K562 (cell line): ENCODE data around the gene TACC3. TPM values are rescaled to one million over a fixed set of nuclear protein-coding genes. Genes with fewer than 3 reads are reported as not detected.

Experiments
- CREB1 ChIP-seq, 2 experiments: sonication (generic) in 1 of 2; formaldehyde crosslinking in 1 of 2; IDR thresholded peaks; 2 replicates each; pipeline versions ENCODE4 v1.6.1 to v1.8.0; 2012 to 2022; ENCODE audit warnings: inconsistent platforms in 1 of 2, mild to moderate bottlenecking in 1 of 2, missing genetic modification reagents in 1 of 2, moderate library complexity in 1 of 2
- ETV6 ChIP-seq, 3 experiments: fragments of 150-350 bp in 1 of 3; sonication (generic) in 1 of 3; formaldehyde crosslinking in 1 of 3; IDR thresholded peaks; 2 replicates each; pipeline versions ENCODE4 v1.6.1 to v1.8.0; 2014 to 2022; ENCODE audit warnings: borderline replicate concordance in 2 of 3, low read depth in 2 of 3, antibody characterized with exemption in 1 of 3, low read length in 1 of 3, mild to moderate bottlenecking in 1 of 3, missing genetic modification reagents in 1 of 3
- GATAD2B ChIP-seq: fragments of 450-650 bp; IDR thresholded peaks from 2 replicates; pipeline ENCODE4 v1.6.1; 2017; ENCODE audit warnings: mild to moderate bottlenecking, borderline replicate concordance
- HCFC1 ChIP-seq: IDR thresholded peaks from 2 replicates; pipeline ENCODE4 v1.6.1; 2012; ENCODE audit warnings: low read depth, low read length, improper control_type of control experiment
- NCOA1 ChIP-seq: fragments of 450-650 bp; IDR thresholded peaks from 2 replicates; pipeline ENCODE4 v1.6.1; 2016; ENCODE audit warnings: low read depth
- NFE2L1 ChIP-seq: fragments of 450-650 bp; IDR thresholded peaks from 2 replicates; pipeline ENCODE4 v1.6.1; 2016; ENCODE audit warnings: missing genetic modification characterization, low read depth, mild to moderate bottlenecking, missing compliant biosample characterization, moderate library complexity, borderline replicate concordance
- POLR2AphosphoS2 ChIP-seq: IDR thresholded peaks from 2 replicates; pipeline ENCODE4 v1.6.1; 2012; ENCODE audit warnings: low read length, improper control_type of control experiment
- RBFOX2 ChIP-seq: fragments of 200-400 bp; formaldehyde crosslinking; IDR thresholded peaks from 2 replicates; pipeline ENCODE4 v1.6.1; 2017; ENCODE audit warnings: low read depth, mild to moderate bottlenecking, low read length, moderate library complexity
- RBM14 ChIP-seq: fragments of 200-400 bp; formaldehyde crosslinking; IDR thresholded peaks from 2 replicates; pipeline ENCODE4 v1.6.1; 2018; ENCODE audit warnings: low read depth, mild to moderate bottlenecking, low read length, moderate library complexity, borderline replicate concordance; ENCODE audit not compliant: insufficient read depth
- RBM34 ChIP-seq: fragments of 200-400 bp; formaldehyde crosslinking; IDR thresholded peaks from 2 replicates; pipeline ENCODE4 v1.6.1; 2018; ENCODE audit warnings: low read length, borderline replicate concordance; ENCODE audit not compliant: insufficient read depth
- RCOR1 ChIP-seq, 2 experiments: IDR thresholded peaks; 2 replicates each; pipeline ENCODE4 v1.6.1; 2012; ENCODE audit warnings: low read depth in 2 of 2, low read length in 2 of 2, borderline replicate concordance in 1 of 2, improper control_type of control experiment in 1 of 2
- TAF15 ChIP-seq: fragments of 200-400 bp; formaldehyde crosslinking; IDR thresholded peaks from 2 replicates; pipeline ENCODE4 v1.6.1; 2017; ENCODE audit warnings: mild to moderate bottlenecking, low read depth, low read length, moderate library complexity
- ZNF717 ChIP-seq: fragments of 250-450 bp; sonication (Bioruptor Pico); IDR thresholded peaks from 2 replicates; pipeline ENCODE4 v1.5.0; 2021
- polyA plus RNA-seq, 8 experiments: library from polyadenylated mRNA; depleted of rRNA in 4 of 8; stranded (reverse) in 5 of 8; unstranded in 3 of 8; fragments of >200 nt; fragmentation: Nextera tagmentation in 2 of 8; fragmentation: Illumina TruSeq in 1 of 8; extraction: Ambion mirVana in 2 of 8; extraction: Trizol in 1 of 8; gene quantifications; 2 replicates each; pipeline versions ENCODE4 v1.2.1 to v1.2.3, GENCODE V29; 2011 to 2014; ENCODE audit warnings: inconsistent platforms in 1 of 8, missing spikeins in 1 of 8
- total RNA-seq, 7 experiments: library from RNA; depleted of rRNA in 6 of 7; stranded (reverse); fragments of >200 nt in 6 of 7; fragmentation: Illumina TruSeq in 2 of 7; extraction: Trizol in 2 of 7; gene quantifications; 2 replicates each; pipeline versions ENCODE4 v1.2.1 to v1.2.3, GENCODE V29; 2011 to 2021; ENCODE audit warnings: low replicate concordance in 1 of 7
- TF ChIP-seq, protein P1 (sequence below): sonication (generic); formaldehyde crosslinking; IDR thresholded peaks from 2 replicates; pipeline ENCODE4 v1.8.0; 2022; ENCODE audit warnings: mild to moderate bottlenecking, missing genetic modification reagents
- TF ChIP-seq, protein P2 (sequence below): fragments of 250-450 bp; sonication (Bioruptor Pico); IDR thresholded peaks from 2 replicates; pipeline ENCODE4 v1.4.0; 2020; ENCODE audit warnings: mild to moderate bottlenecking
- TF ChIP-seq, protein P3 (sequence below): sonication (generic); formaldehyde crosslinking; IDR thresholded peaks from 2 replicates; pipeline ENCODE4 v1.8.0; 2022; ENCODE audit warnings: mild to moderate bottlenecking, missing genetic modification reagents, borderline replicate concordance

The TACC3 gene
- total and polyA plus RNA-seq, 9 of the 15 experiments (the other 6 are each of a cell fraction or from before 2014, with no cell fraction given), result 1.9 to 122 (median 55.6) TPM

DNA sequence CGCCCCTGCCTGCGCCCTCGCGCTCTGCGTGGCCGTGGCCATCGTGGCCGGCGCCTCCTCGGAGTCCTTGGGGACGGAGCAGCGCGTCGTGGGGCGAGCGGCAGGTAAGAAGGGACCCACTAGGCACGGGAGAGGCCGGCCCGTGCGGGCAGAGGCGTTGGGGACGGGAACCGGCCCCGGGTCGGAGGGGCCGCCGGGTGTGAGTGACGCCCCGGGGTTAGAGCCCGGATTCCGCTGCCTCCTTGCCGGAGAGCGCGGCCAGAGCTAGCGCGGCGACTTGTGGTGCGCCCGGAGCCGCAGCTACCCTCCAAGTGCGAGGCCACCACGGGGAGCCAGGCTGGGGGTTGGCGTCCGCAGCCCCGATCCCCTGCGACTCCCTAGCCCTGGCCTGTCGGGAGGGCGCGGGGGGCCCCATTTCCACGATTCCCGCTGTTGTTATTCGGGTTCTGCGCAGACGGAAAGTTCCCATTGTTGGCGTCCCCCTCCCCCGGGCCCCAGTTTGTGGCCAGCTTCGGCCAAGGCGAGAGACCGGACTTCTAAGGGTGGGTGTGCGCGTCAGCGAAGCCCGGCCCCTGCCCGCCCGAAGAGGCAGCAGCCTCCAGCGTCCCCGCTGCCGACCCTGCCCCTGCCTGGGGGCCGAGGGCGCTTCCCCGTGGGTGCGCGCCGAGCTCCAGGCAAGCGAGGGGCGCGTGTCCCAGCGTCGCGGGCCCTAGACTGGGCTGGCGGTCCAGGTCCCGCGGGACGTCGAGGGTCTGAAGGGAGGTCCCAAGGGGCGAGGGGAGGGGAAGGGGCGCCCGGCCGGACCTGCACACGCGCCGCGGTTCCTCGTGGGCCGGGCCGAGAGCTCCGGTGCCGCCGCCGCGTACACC lies 72.9 kb downstream of the TACC3 start (continued):
- TF ChIP-seq RBM34 (0 out of 2 replicates have a peak, but pooled peaks have one; percentile 65), POLR2AphosphoS2 (no peak), GATAD2B (0 out of 2 replicates have a peak, but pooled peaks have one; percentile 60), ZNF717 (no peak), ETV6 (IDR thresholded peaks at IDR 0.05; ENCODE audit: borderline replicate concordance in 1 of 2, low read depth in 2 of 2, low read length in 1 of 2) (no peak), ETV6 (CRISPR knock-in tag; IDR thresholded peaks at IDR 0.05; ENCODE audit: borderline replicate concordance) (no peak), NCOA1 (no peak), TAF15 (no peak), RBFOX2 (peak; percentile 69), RBM14 (0 out of 2 replicates have a peak, but pooled peaks have one; percentile 46), CREB1 (IDR thresholded peaks at IDR 0.05) (no peak), CREB1 (CRISPR knock-in tag; IDR thresholded peaks at IDR 0.05) (no peak), RCOR1 (IDR thresholded peaks at IDR 0.05; ENCODE audit: borderline replicate concordance in 1 of 2, low read depth in 2 of 2, low read length in 2 of 2) (no peak), HCFC1 (no peak), NFE2L1 (tag) (no peak)
- TF ChIP-seq, protein P1, sequence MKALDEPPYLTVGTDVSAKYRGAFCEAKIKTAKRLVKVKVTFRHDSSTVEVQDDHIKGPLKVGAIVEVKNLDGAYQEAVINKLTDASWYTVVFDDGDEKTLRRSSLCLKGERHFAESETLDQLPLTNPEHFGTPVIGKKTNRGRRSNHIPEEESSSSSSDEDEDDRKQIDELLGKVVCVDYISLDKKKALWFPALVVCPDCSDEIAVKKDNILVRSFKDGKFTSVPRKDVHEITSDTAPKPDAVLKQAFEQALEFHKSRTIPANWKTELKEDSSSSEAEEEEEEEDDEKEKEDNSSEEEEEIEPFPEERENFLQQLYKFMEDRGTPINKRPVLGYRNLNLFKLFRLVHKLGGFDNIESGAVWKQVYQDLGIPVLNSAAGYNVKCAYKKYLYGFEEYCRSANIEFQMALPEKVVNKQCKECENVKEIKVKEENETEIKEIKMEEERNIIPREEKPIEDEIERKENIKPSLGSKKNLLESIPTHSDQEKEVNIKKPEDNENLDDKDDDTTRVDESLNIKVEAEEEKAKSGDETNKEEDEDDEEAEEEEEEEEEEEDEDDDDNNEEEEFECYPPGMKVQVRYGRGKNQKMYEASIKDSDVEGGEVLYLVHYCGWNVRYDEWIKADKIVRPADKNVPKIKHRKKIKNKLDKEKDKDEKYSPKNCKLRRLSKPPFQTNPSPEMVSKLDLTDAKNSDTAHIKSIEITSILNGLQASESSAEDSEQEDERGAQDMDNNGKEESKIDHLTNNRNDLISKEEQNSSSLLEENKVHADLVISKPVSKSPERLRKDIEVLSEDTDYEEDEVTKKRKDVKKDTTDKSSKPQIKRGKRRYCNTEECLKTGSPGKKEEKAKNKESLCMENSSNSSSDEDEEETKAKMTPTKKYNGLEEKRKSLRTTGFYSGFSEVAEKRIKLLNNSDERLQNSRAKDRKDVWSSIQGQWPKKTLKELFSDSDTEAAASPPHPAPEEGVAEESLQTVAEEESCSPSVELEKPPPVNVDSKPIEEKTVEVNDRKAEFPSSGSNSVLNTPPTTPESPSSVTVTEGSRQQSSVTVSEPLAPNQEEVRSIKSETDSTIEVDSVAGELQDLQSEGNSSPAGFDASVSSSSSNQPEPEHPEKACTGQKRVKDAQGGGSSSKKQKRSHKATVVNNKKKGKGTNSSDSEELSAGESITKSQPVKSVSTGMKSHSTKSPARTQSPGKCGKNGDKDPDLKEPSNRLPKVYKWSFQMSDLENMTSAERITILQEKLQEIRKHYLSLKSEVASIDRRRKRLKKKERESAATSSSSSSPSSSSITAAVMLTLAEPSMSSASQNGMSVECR, result peak; percentile 36
- TF ChIP-seq, protein P2, sequence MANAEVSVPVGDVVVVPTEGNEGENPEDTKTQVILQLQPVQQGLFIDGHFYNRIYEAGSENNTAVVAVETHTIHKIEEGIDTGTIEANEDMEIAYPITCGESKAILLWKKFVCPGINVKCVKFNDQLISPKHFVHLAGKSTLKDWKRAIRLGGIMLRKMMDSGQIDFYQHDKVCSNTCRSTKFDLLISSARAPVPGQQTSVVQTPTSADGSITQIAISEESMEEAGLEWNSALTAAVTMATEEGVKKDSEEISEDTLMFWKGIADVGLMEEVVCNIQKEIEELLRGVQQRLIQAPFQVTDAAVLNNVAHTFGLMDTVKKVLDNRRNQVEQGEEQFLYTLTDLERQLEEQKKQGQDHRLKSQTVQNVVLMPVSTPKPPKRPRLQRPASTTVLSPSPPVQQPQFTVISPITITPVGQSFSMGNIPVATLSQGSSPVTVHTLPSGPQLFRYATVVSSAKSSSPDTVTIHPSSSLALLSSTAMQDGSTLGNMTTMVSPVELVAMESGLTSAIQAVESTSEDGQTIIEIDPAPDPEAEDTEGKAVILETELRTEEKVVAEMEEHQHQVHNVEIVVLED (CRISPR knock-in tag), result no peak
- TF ChIP-seq, protein P3, sequence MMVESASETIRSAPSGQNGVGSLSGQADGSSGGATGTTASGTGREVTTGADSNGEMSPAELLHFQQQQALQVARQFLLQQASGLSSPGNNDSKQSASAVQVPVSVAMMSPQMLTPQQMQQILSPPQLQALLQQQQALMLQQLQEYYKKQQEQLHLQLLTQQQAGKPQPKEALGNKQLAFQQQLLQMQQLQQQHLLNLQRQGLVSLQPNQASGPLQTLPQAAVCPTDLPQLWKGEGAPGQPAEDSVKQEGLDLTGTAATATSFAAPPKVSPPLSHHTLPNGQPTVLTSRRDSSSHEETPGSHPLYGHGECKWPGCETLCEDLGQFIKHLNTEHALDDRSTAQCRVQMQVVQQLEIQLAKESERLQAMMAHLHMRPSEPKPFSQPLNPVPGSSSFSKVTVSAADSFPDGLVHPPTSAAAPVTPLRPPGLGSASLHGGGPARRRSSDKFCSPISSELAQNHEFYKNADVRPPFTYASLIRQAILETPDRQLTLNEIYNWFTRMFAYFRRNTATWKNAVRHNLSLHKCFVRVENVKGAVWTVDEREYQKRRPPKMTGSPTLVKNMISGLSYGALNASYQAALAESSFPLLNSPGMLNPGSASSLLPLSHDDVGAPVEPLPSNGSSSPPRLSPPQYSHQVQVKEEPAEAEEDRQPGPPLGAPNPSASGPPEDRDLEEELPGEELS (CRISPR knock-in tag), result no peak
